HepG2 (cell line): ENCODE measurements around the gene RELL1. TPM values are rescaled to one million over a fixed set of nuclear protein-coding genes. Genes with fewer than 3 reads are reported as not detected.

Experiments used
- ATAC-seq: fragments of 200-7000 bp; cut with Tn5 transposase; 3 replicates; pipeline ENCODE4 v1.9.1; 2020; ENCODE audit warnings: mild to moderate bottlenecking, moderate library complexity
- BruUV-seq: library from RNA; stranded (reverse); fragments of 400-500 nt; replicated peaks from 2 replicates; lab custom pipeline; 2021; lab: Mats Ljungman, UMichigan
- CTCF ChIA-PET: fragments of 300-600 bp; formaldehyde crosslinking; extraction: SDS; loops from one replicate; lab custom pipeline; 2021; ENCODE audit warnings: low total read pairs, inconsistent platforms, low intra/inter-chr PET ratio; lab: Yijun Ruan, JAX
- POLR2A ChIA-PET: fragments of 350-600 bp; sonication (Branson Sonifier 250); formaldehyde crosslinking; loops from one replicate; lab custom pipeline; 2020; ENCODE audit warnings: antibody characterized with exemption, inconsistent platforms; lab: Yijun Ruan, JAX
- DNase-seq: peaks from one replicate; pipeline ENCODE4 v3.0.0-alpha.2; 2015; ENCODE audit warnings: low spot score
- FAIRE-seq: peaks from 3 replicates; lab custom pipeline; 2011; peaks lifted over from hg19 to GRCh38; lab: Jason Lieb, UNC
- H2AFZ ChIP-seq: one replicate; pipeline ENCODE4 v1.6.1; 2011; ENCODE audit warnings: low read length, inconsistent platforms
- H3K27ac ChIP-seq: fragments of 300-600 bp; 3 replicates; pipeline ENCODE4 v1.8.0; 2011; ENCODE audit warnings: mixed run types, mild to moderate bottlenecking, mixed read lengths, low read length, inconsistent platforms; ENCODE audit not compliant: insufficient read depth; ENCODE audit errors: extremely low read length
- H3K27me3 ChIP-seq, 2 experiments: fragments of 200-600 bp in 1 of 2; 2 replicates in 1 of 2; 3 replicates in 1 of 2; pipeline versions ENCODE4 v1.6.0 to v1.8.0; 2011; ENCODE audit warnings: low read length in 2 of 2, mild to moderate bottlenecking in 2 of 2, moderate library complexity in 2 of 2, inconsistent platforms in 1 of 2; ENCODE audit not compliant: insufficient read depth in 2 of 2, control insufficient read depth in 1 of 2
- H3K36me3 ChIP-seq, 2 experiments: fragments of 200-600 bp in 1 of 2; replicated peaks in 1 of 2; 2 replicates in 1 of 2; 3 replicates in 1 of 2; pipeline versions ENCODE4 v1.5.1 to v1.8.0; 2011; ENCODE audit warnings: low read length in 2 of 2, inconsistent platforms in 1 of 2; ENCODE audit not compliant: insufficient read depth in 2 of 2, control insufficient read depth in 1 of 2
- H3K4me1 ChIP-seq: 2 replicates; pipeline ENCODE4 v1.5.1; 2012; ENCODE audit warnings: low read length, inconsistent platforms; ENCODE audit not compliant: insufficient read depth
- H3K4me2 ChIP-seq: 2 replicates; pipeline ENCODE4 v1.6.0; 2011; ENCODE audit warnings: low read depth, low read length, inconsistent platforms
- H3K4me3 ChIP-seq, 3 experiments: fragments of 200-600 bp in 1 of 3; sonication (generic), shearing (Covaris generic) in 1 of 3; replicated peaks in 1 of 3; 2 replicates each; pipeline ENCODE4 v1.5.1; 2011 to 2016; ENCODE audit warnings: low read length in 3 of 3, inconsistent platforms in 2 of 3, low read depth in 2 of 3, mild to moderate bottlenecking in 2 of 3, control low read depth in 1 of 3, mixed read lengths in 1 of 3; ENCODE audit not compliant: insufficient read depth in 1 of 3
- H3K79me2 ChIP-seq: one replicate; pipeline ENCODE4 v1.6.1; 2011; ENCODE audit warnings: low read length, inconsistent platforms; ENCODE audit not compliant: insufficient read depth
- H3K9ac ChIP-seq: 2 replicates; pipeline ENCODE4 v1.6.0; 2011; ENCODE audit warnings: mild to moderate bottlenecking, low read depth, low read length, inconsistent platforms; ENCODE audit not compliant: insufficient read depth
- H3K9me3 ChIP-seq: 2 replicates; pipeline ENCODE4 v1.5.1; 2012; ENCODE audit warnings: mild to moderate bottlenecking, low read length
- H4K20me1 ChIP-seq: 2 replicates; pipeline ENCODE4 v1.6.0; 2011; ENCODE audit warnings: inconsistent platforms, mild to moderate bottlenecking, low read length, moderate library complexity; ENCODE audit not compliant: insufficient read depth
- MIER2 ChIP-seq: IDR thresholded peaks from 2 replicates; pipeline ENCODE4 v1.6.1; 2016; ENCODE audit warnings: missing biosample characterization, missing genetic modification reagents
- NFYC ChIP-seq: IDR thresholded peaks from 2 replicates; pipeline ENCODE4 v1.6.1; 2016; ENCODE audit warnings: missing genetic modification reagents, missing compliant biosample characterization
- WGBS: methylation state at CpG from one replicate; pipeline ENCODE4 v1.1.6; 2017; ENCODE audit warnings: low lambda C conversion rate; 5-methylcytosine and 5-hydroxymethylcytosine counted together
- in situ Hi-C: cut with HindIII; loops from 2 replicates; pipeline ENCODE4 v1.10.0; 2017; ENCODE audit warnings: low pct_unique_long_range_greater_than_20kb; ENCODE audit not compliant: extremely low pct_ligation_motif_present
- intact Hi-C: fragments of 100-400 bp; cut with micrococcal nuclease; formaldehyde crosslinking; loops from one replicate; pipeline ENCODE4 v1.10.0; 2022; ENCODE audit not compliant: unreplicated experiment
- polyA plus RNA-seq, 8 experiments: library from polyadenylated mRNA; depleted of rRNA in 3 of 8; stranded (reverse) in 7 of 8; unstranded in 1 of 8; fragments of >200 nt; fragmentation: Illumina TruSeq in 4 of 8; extraction: Trizol in 4 of 8; gene quantifications; 2 replicates each; pipeline versions ENCODE4 v1.2.1 to v1.2.3, GENCODE V29; 2011 to 2016; ENCODE audit warnings: low read depth in 4 of 8, missing spikeins in 1 of 8, mixed read lengths in 1 of 8; ENCODE audit not compliant: insufficient read depth in 1 of 8
- total RNA-seq, 5 experiments: library from RNA; depleted of rRNA; stranded (reverse); fragments of >200 nt; fragmentation: Illumina TruSeq; extraction: Trizol; gene quantifications; 2 replicates each; pipeline ENCODE4 v1.2.3, GENCODE V29; 2016; ENCODE audit warnings: low read depth in 1 of 5
- TF ChIP-seq, protein P1 (sequence below), 2 experiments: IDR thresholded peaks; 2 replicates each; pipeline ENCODE4 v1.6.1; 2011 to 2012; ENCODE audit warnings: low read length in 2 of 2, borderline replicate concordance in 1 of 2, low read depth in 1 of 2, mild to moderate bottlenecking in 1 of 2, moderate library complexity in 1 of 2
- TF ChIP-seq, protein P2 (sequence below): sonication (generic); formaldehyde crosslinking; IDR thresholded peaks from 2 replicates; pipeline ENCODE4 v1.8.0; 2022; ENCODE audit warnings: mild to moderate bottlenecking, missing genetic modification reagents

Gene RELL1
- total and polyA plus RNA-seq, 2 of the 13 experiments (the other 11 are each of a cell fraction or from before 2014, with no cell fraction given) = 8.4 to 58.4 TPM

DNA sequence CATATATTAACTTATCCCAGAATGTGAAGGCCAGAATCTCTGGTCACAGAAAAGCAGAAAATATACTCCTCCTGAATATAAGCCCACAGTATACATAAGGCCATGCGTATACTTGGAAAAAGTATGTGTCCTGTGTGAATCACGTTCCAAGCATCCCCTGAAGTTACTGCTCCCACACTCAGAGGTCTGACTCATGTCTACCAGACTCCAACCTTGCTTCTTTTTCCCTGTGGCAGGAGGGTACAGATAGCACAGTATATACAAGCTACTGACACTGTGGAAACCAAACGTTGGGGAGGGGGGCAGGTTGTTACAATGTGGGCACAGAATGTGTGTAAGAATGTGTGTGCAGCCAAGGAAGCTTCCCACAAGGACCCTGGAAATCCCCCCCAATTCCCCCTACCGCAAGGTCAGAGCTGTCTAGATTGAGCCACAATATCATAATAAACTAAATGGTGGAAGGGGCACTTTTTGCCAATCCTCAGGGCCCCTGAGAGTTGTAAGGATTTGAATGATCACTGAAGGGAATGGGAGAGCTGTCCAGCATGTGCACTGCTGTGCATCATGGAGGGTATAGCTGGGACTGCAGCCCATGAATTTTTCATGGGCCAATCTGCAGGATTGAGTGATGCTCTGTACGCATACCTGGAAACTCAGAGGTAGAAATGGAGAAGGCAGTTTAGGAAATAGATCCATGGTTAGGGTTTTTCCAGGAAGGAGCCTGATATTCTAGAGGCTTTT lies 7.4 kb upstream of the RELL1 start:
- POLR2A ChIA-PET = no interaction called here

More for the DNA sequence above, 7.4 kb upstream of the RELL1 start:
- H3K27ac ChIP-seq = no peak overlapping the region
- WGBS = 37% methylated on average over 5 of the region's 5 CpGs
- no peaks in the 10 kb centered on the region for H3K79me2 ChIP-seq
- no TSS peak for BruUV-seq
- no peak overlapping the region for H3K4me2 ChIP-seq
- peak; percentile 48; the same call in 2 of the 3 replicates for ATAC-seq
- intact Hi-C loops = no loop called here
- TF ChIP-seq NFYC (CRISPR knock-in tag) (no peak), MIER2 (CRISPR knock-in tag) (peak; percentile 62; the same call in 1 of the 2 replicates)
- TF ChIP-seq, protein P1, sequence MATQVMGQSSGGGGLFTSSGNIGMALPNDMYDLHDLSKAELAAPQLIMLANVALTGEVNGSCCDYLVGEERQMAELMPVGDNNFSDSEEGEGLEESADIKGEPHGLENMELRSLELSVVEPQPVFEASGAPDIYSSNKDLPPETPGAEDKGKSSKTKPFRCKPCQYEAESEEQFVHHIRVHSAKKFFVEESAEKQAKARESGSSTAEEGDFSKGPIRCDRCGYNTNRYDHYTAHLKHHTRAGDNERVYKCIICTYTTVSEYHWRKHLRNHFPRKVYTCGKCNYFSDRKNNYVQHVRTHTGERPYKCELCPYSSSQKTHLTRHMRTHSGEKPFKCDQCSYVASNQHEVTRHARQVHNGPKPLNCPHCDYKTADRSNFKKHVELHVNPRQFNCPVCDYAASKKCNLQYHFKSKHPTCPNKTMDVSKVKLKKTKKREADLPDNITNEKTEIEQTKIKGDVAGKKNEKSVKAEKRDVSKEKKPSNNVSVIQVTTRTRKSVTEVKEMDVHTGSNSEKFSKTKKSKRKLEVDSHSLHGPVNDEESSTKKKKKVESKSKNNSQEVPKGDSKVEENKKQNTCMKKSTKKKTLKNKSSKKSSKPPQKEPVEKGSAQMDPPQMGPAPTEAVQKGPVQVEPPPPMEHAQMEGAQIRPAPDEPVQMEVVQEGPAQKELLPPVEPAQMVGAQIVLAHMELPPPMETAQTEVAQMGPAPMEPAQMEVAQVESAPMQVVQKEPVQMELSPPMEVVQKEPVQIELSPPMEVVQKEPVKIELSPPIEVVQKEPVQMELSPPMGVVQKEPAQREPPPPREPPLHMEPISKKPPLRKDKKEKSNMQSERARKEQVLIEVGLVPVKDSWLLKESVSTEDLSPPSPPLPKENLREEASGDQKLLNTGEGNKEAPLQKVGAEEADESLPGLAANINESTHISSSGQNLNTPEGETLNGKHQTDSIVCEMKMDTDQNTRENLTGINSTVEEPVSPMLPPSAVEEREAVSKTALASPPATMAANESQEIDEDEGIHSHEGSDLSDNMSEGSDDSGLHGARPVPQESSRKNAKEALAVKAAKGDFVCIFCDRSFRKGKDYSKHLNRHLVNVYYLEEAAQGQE (IDR thresholded peaks at IDR 0.05; ENCODE audit: borderline replicate concordance in 1 of 2, low read depth in 1 of 2, low read length in 2 of 2) = peak; percentile 13 to 87
- TF ChIP-seq, protein P2, sequence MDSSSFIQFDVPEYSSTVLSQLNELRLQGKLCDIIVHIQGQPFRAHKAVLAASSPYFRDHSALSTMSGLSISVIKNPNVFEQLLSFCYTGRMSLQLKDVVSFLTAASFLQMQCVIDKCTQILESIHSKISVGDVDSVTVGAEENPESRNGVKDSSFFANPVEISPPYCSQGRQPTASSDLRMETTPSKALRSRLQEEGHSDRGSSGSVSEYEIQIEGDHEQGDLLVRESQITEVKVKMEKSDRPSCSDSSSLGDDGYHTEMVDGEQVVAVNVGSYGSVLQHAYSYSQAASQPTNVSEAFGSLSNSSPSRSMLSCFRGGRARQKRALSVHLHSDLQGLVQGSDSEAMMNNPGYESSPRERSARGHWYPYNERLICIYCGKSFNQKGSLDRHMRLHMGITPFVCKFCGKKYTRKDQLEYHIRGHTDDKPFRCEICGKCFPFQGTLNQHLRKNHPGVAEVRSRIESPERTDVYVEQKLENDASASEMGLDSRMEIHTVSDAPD (CRISPR knock-in tag) = no peak
- TF ChIP-seq, all 625 proteins: peak for 2
- no peaks in the 10 kb centered on the region for H3K36me3 ChIP-seq
- DNase-seq = no peak
- H4K20me1 ChIP-seq = no peaks in the 10 kb centered on the region
- H3K9me3 ChIP-seq = peaks cover 8% of the 10 kb centered on the region; the same call in 1 of the 2 replicates
- CTCF ChIA-PET = no interaction called here
- in situ Hi-C loops = no loop called here
- no peak overlapping the region for H3K9ac ChIP-seq
- no peak for FAIRE-seq
- peaks cover 13% of the 10 kb centered on the region for H3K4me1 ChIP-seq
- no peak overlapping the region for H3K4me3 ChIP-seq
- H2AFZ ChIP-seq = no peak overlapping the region
- no peaks in the 10 kb centered on the region; a peak in 2 of 5 replicates for H3K27me3 ChIP-seq
